Neuronal stem cell (in vitro differentiated cells): ENCODE data around the gene KCTD10.

Experiments
- DNase-seq: peaks from one replicate; pipeline ENCODE4 v3.0.0-alpha.2; 2013; ENCODE audit warnings: low spot score
- H2AFZ ChIP-seq: one replicate; pipeline ENCODE4 v1.6.1; 2013; ENCODE audit warnings: mild to moderate bottlenecking, low read length, inconsistent platforms
- H2AK5ac ChIP-seq: 2 replicates; pipeline ENCODE4 v1.6.1; 2013; ENCODE audit warnings: low read depth, mild to moderate bottlenecking, inconsistent platforms, low read length, moderate library complexity, mixed read lengths
- H2BK120ac ChIP-seq: 2 replicates; pipeline ENCODE4 v1.6.1; 2013; ENCODE audit warnings: low read depth, mild to moderate bottlenecking, inconsistent platforms, low read length, moderate library complexity, mixed read lengths
- H2BK12ac ChIP-seq: one replicate; pipeline ENCODE4 v1.6.1; 2013; ENCODE audit warnings: low read length, inconsistent platforms
- H2BK15ac ChIP-seq: 2 replicates; pipeline ENCODE4 v1.6.1; 2013; ENCODE audit warnings: mild to moderate bottlenecking, low read length, inconsistent platforms, mixed read lengths
- H2BK5ac ChIP-seq: one replicate; pipeline ENCODE4 v1.6.1; 2013; ENCODE audit warnings: inconsistent platforms, mild to moderate bottlenecking, low read length, moderate library complexity
- H3K14ac ChIP-seq: one replicate; pipeline ENCODE4 v1.6.1; 2013; ENCODE audit warnings: low read length, inconsistent platforms
- H3K18ac ChIP-seq: 2 replicates; pipeline ENCODE4 v1.6.1; 2013; ENCODE audit warnings: low read length, inconsistent platforms
- H3K23ac ChIP-seq: 2 replicates; pipeline ENCODE4 v1.6.1; 2013; ENCODE audit warnings: low read depth, mild to moderate bottlenecking, mixed read lengths, low read length, inconsistent platforms; ENCODE audit not compliant: poor library complexity
- H3K27ac ChIP-seq: replicated peaks from 3 replicates; pipeline ENCODE4 v1.5.1; 2013; ENCODE audit warnings: low read length, inconsistent platforms
- H3K27me3 ChIP-seq, 3 experiments: 2 replicates each; pipeline ENCODE4 v1.6.1; 2013; ENCODE audit warnings: low read length in 3 of 3, mild to moderate bottlenecking in 2 of 3, inconsistent platforms in 1 of 3, low read depth in 1 of 3, mixed read lengths in 1 of 3, moderate library complexity in 1 of 3; ENCODE audit not compliant: control insufficient read depth in 3 of 3, insufficient read depth in 3 of 3
- H3K36me3 ChIP-seq, 2 donors: replicated peaks in 1 of 2; 2 replicates each; pipeline ENCODE4 v1.6.1; 2013; ENCODE audit warnings: low read length in 2 of 2; ENCODE audit not compliant: control insufficient read depth in 2 of 2, insufficient read depth in 2 of 2
- H3K4ac ChIP-seq: 2 replicates; pipeline ENCODE4 v1.6.1; 2013; ENCODE audit warnings: inconsistent platforms, mild to moderate bottlenecking, low read length, moderate library complexity
- H3K4me1 ChIP-seq, 2 donors: 1 replicate in 1 of 2; 2 replicates in 1 of 2; pipeline ENCODE4 v1.6.1; 2013; ENCODE audit warnings: low read length in 2 of 2, low read depth in 1 of 2; ENCODE audit not compliant: control insufficient read depth in 2 of 2, insufficient read depth in 1 of 2
- H3K4me2 ChIP-seq: one replicate; pipeline ENCODE4 v1.6.1; 2013; ENCODE audit warnings: mild to moderate bottlenecking, low read length, inconsistent platforms; ENCODE audit not compliant: insufficient read depth, poor library complexity, severe bottlenecking
- H3K4me3 ChIP-seq, 2 donors: 2 replicates each; pipeline ENCODE4 v1.5.1; 2013; ENCODE audit warnings: low read length in 2 of 2, mild to moderate bottlenecking in 2 of 2, inconsistent platforms in 1 of 2, moderate library complexity in 1 of 2
- H3K79me1 ChIP-seq: one replicate; pipeline ENCODE4 v1.6.1; 2013; ENCODE audit warnings: low read depth, mild to moderate bottlenecking, inconsistent platforms, low read length, moderate library complexity
- H3K9ac ChIP-seq: one replicate; pipeline ENCODE4 v1.6.1; 2013; ENCODE audit warnings: mild to moderate bottlenecking, low read depth, low read length, inconsistent platforms; ENCODE audit not compliant: poor library complexity
- H3K9me3 ChIP-seq, 2 donors: replicated peaks in 1 of 2; 2 replicates each; pipeline versions ENCODE3 to v1.6.1; 2013; ENCODE audit warnings: low read length in 2 of 2, mild to moderate bottlenecking in 2 of 2, inconsistent platforms in 1 of 2, low read depth in 1 of 2, mixed read lengths in 1 of 2, moderate library complexity in 1 of 2; ENCODE audit not compliant: control insufficient read depth in 2 of 2, insufficient read depth in 1 of 2
- H4K8ac ChIP-seq: one replicate; pipeline ENCODE4 v1.6.1; 2013; ENCODE audit warnings: low read depth, mild to moderate bottlenecking, inconsistent platforms, low read length, moderate library complexity
- H4K91ac ChIP-seq: one replicate; pipeline ENCODE4 v1.6.1; 2013; ENCODE audit warnings: low read length, low read depth, mild to moderate bottlenecking, inconsistent platforms; ENCODE audit not compliant: poor library complexity
- WGBS, 2 donors: extraction: QIAGEN DNeasy Blood & Tissue Kit; methylation state at CpG; one replicate each; pipeline ENCODE4 v1.1.7; 2013; ENCODE audit warnings: missing lambda C conversion rate in 2 of 2, mixed read lengths in 1 of 2; ENCODE audit not compliant: insufficient read length in 2 of 2, insufficient replicate concordance in 1 of 2; ENCODE audit errors: extremely low coverage in 2 of 2; 5-methylcytosine and 5-hydroxymethylcytosine counted together

KCTD10 gene

GRCh38 chr12:109496306-109496705, 19.2 kb upstream of the KCTD10 start:
- no peak overlapping the region for H2AFZ ChIP-seq
- H3K27me3 ChIP-seq = no peaks in the 10 kb centered on the region
- no peak for DNase-seq
- H3K14ac ChIP-seq = no peak overlapping the region
- no peak overlapping the region for H2BK12ac ChIP-seq
- no peaks in the 10 kb centered on the region for H3K4me1 ChIP-seq
- H3K79me1 ChIP-seq = no peaks in the 10 kb centered on the region
- H3K9ac ChIP-seq = no peak overlapping the region
- H2BK15ac ChIP-seq = no peak overlapping the region
- H3K18ac ChIP-seq = no peak overlapping the region
- no peak overlapping the region for H3K4me2 ChIP-seq
- no peak overlapping the region for H3K4ac ChIP-seq
- no peak overlapping the region for H2BK5ac ChIP-seq
- H3K4me3 ChIP-seq = no peak overlapping the region
- no peak overlapping the region for H4K8ac ChIP-seq
- H3K36me3 ChIP-seq = peaks cover 14 to 95% of the 10 kb centered on the region in 2 donors
- H2AK5ac ChIP-seq = no peak overlapping the region
- no peak overlapping the region for H4K91ac ChIP-seq
- no peak overlapping the region for H3K27ac ChIP-seq
- no peak overlapping the region for H3K23ac ChIP-seq
- H2BK120ac ChIP-seq = no peak overlapping the region
- H3K9me3 ChIP-seq = peaks cover 0 to 1% of the 10 kb centered on the region in 2 donors

DNA sequence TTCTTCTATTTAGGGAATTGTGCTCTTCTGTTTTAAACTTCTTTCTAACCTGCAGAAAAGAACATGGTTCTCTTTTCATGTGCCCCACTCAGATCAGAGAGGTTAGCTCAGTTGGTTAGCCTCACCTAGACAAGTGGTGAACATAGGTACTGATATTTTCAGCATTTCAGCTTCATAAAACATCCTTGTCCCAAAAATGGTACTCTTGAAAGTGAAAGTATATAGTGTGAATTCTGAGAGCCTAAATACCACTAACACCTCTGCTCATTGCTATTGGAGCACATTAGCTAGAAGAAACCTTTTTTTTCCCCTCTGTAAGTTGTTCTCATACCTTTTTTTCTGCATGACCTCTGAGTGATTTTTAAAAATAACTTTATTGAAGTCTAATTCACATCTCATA, 17.9 kb upstream of the KCTD10 start:
- H3K9ac ChIP-seq = no peak overlapping the region
- no peak overlapping the region for H3K14ac ChIP-seq
- H3K4me2 ChIP-seq = no peak overlapping the region
- H3K4me3 ChIP-seq = no peak overlapping the region
- H3K27me3 ChIP-seq = no peaks in the 10 kb centered on the region
- no peak for DNase-seq
- H2BK12ac ChIP-seq = no peak overlapping the region
- H3K4ac ChIP-seq = no peak overlapping the region
- H3K18ac ChIP-seq = no peak overlapping the region
- no peaks in the 10 kb centered on the region for H3K4me1 ChIP-seq
- H3K79me1 ChIP-seq = no peaks in the 10 kb centered on the region
- no peak overlapping the region for H4K91ac ChIP-seq
- peaks cover 0 to 1% of the 10 kb centered on the region in 2 donors for H3K9me3 ChIP-seq
- H2AK5ac ChIP-seq = no peak overlapping the region
- H2BK5ac ChIP-seq = no peak overlapping the region
- H3K27ac ChIP-seq = no peak overlapping the region
- H3K36me3 ChIP-seq = peaks cover 14 to 95% of the 10 kb centered on the region in 2 donors
- H2AFZ ChIP-seq = no peak overlapping the region
- H4K8ac ChIP-seq = no peak overlapping the region
- no peak overlapping the region for H2BK120ac ChIP-seq
- H2BK15ac ChIP-seq = no peak overlapping the region
- no peak overlapping the region for H3K23ac ChIP-seq

DNA sequence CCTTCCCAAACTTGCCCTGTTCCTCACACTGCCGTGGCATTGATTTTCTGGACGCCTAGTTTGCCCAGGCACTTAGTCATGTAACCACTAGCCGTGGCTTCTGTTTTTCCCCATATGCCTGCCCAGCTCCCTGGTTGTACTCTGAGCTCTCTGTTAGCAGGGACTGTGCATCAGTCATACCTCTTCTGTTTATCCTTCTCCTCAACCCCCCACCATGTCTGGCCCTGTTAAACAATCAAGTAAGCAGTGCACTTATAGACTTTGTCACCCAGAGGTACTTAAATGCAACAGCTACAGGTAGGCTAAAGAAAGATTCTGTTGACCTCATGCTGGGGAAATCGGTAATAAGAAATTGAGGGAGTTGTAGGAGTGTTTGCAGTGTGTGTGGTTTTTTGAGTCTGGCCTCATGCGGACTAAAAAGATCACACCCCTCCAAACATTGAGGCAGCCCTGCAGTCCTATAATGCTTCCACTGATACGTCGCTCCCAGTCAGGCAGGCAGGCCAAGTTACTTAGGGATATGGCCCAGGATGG, 17.3 kb upstream of the KCTD10 start:
- Histone ChIP-seq H3K36me3 (peaks cover 16 to 95% of the 10 kb centered on the region in 2 donors), H3K4me1 (no peaks in the 10 kb centered on the region), H3K4me3 (no peak overlapping the region), H3K27me3 (no peaks in the 10 kb centered on the region), H2AK5ac (no peak overlapping the region), H4K8ac (no peak overlapping the region), H3K18ac (no peak overlapping the region), H4K91ac (no peak overlapping the region), H3K23ac (no peak overlapping the region), H3K14ac (no peak overlapping the region), H3K4ac (no peak overlapping the region), H2AFZ (no peak overlapping the region), H3K9me3 (peaks cover 0 to 1% of the 10 kb centered on the region in 2 donors), H2BK120ac (no peak overlapping the region), H3K4me2 (no peak overlapping the region), H3K27ac (no peak overlapping the region), H3K9ac (no peak overlapping the region), H2BK5ac (no peak overlapping the region), H2BK12ac (no peak overlapping the region), H3K79me1 (no peaks in the 10 kb centered on the region), H2BK15ac (no peak overlapping the region)
- no CpG with 5 or more reads among the region's 7 CpGs for WGBS, 2 donors
- no peak for DNase-seq

- no peak for DNase-seq
- no peaks in the 10 kb centered on the region for H3K79me1 ChIP-seq
- no peak overlapping the region for H2BK15ac ChIP-seq
- no peak overlapping the region for H2AFZ ChIP-seq
- H3K27me3 ChIP-seq = no peaks in the 10 kb centered on the region
- peaks cover 0 to 1% of the 10 kb centered on the region in 2 donors for H3K9me3 ChIP-seq
- no peak overlapping the region for H2BK5ac ChIP-seq
- no peak overlapping the region for H3K9ac ChIP-seq
- H3K27ac ChIP-seq = no peak overlapping the region
- no peak overlapping the region for H4K91ac ChIP-seq
- H3K36me3 ChIP-seq = peaks cover 16 to 95% of the 10 kb centered on the region in 2 donors
- no peak overlapping the region for H2BK12ac ChIP-seq
- H3K4ac ChIP-seq = no peak overlapping the region
- no peak overlapping the region for H3K14ac ChIP-seq
- WGBS, 2 donors = no CpG with 5 or more reads among the region's 1 CpG
- H2AK5ac ChIP-seq = no peak overlapping the region
- H2BK120ac ChIP-seq = no peak overlapping the region
- H4K8ac ChIP-seq = no peak overlapping the region
- H3K4me1 ChIP-seq = no peaks in the 10 kb centered on the region
- H3K4me2 ChIP-seq = no peak overlapping the region
- H3K4me3 ChIP-seq = no peak overlapping the region
- H3K23ac ChIP-seq = no peak overlapping the region
- no peak overlapping the region for H3K18ac ChIP-seq
Observed at GRCh38 chr12:109493938-109494337, 16.8 kb upstream of the KCTD10 start.
